Measurements from ENCODE around the gene FSTL4. TPM values are rescaled to one million over a fixed set of nuclear protein-coding genes. Genes with fewer than 3 reads are reported as not detected.

FSTL4 gene
- total and polyA plus RNA-seq, 2 of the 13 experiments (the other 11 are each of a cell fraction or from before 2014, with no cell fraction given) = 2.1 to 3.0 TPM

DNA sequence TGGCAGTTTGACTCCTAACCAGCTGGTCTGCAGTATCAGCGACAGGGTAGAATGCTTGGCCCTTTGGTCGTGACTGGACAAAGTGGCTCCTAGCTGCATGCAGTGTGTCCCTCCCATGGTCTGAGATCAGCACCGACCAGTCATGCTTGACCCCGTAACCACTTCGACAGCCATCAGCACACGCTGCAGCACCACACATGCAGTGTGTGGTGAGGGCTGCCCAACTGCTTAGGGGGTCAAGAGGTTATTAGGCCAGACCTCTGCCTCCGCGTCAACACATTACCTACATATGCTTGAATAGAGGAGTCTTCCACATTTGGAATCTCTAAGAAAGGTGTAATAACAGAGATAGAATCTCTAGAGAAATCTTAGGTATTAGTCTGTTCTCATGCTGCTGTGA lies 139.1 kb downstream of the FSTL4 start (continued):
- TF ChIP-seq ZFP36L2 (CRISPR knock-in tag; IDR thresholded peaks at IDR 0.05) = no peak
- TF ChIP-seq, protein P1, sequence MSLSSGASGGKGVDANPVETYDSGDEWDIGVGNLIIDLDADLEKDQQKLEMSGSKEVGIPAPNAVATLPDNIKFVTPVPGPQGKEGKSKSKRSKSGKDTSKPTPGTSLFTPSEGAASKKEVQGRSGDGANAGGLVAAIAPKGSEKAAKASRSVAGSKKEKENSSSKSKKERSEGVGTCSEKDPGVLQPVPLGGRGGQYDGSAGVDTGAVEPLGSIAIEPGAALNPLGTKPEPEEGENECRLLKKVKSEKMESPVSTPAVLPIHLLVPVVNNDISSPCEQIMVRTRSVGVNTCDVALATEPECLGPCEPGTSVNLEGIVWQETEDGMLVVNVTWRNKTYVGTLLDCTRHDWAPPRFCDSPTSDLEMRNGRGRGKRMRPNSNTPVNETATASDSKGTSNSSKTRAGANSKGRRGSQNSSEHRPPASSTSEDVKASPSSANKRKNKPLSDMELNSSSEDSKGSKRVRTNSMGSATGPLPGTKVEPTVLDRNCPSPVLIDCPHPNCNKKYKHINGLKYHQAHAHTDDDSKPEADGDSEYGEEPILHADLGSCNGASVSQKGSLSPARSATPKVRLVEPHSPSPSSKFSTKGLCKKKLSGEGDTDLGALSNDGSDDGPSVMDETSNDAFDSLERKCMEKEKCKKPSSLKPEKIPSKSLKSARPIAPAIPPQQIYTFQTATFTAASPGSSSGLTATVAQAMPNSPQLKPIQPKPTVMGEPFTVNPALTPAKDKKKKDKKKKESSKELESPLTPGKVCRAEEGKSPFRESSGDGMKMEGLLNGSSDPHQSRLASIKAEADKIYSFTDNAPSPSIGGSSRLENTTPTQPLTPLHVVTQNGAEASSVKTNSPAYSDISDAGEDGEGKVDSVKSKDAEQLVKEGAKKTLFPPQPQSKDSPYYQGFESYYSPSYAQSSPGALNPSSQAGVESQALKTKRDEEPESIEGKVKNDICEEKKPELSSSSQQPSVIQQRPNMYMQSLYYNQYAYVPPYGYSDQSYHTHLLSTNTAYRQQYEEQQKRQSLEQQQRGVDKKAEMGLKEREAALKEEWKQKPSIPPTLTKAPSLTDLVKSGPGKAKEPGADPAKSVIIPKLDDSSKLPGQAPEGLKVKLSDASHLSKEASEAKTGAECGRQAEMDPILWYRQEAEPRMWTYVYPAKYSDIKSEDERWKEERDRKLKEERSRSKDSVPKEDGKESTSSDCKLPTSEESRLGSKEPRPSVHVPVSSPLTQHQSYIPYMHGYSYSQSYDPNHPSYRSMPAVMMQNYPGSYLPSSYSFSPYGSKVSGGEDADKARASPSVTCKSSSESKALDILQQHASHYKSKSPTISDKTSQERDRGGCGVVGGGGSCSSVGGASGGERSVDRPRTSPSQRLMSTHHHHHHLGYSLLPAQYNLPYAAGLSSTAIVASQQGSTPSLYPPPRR (CRISPR knock-in tag; IDR thresholded peaks at IDR 0.05; ENCODE audit: borderline replicate concordance) = no peak
- TF ChIP-seq TP53 (CRISPR knock-in tag; conservative IDR thresholded peaks at IDR 0.05) = no peak
- TF ChIP-seq ZNF281 (CRISPR knock-in tag; IDR thresholded peaks at IDR 0.05; ENCODE audit: borderline replicate concordance) = no peak
- TF ChIP-seq RFX5 (IDR thresholded peaks at IDR 0.05; ENCODE audit: low read depth, low read length) = no peak
- no peak for TF ChIP-seq SOX6 (IDR thresholded peaks at IDR 0.05)
- no peak for TF ChIP-seq SOX6 (CRISPR knock-in tag; IDR thresholded peaks at IDR 0.05)
- TF ChIP-seq EEA1 (CRISPR knock-in tag; IDR thresholded peaks at IDR 0.05; ENCODE audit: borderline replicate concordance) = no peak
- TF ChIP-seq TCF12 (IDR thresholded peaks at IDR 0.05) = no peak
- no peak for TF ChIP-seq TCF12 (CRISPR knock-in tag; IDR thresholded peaks at IDR 0.05)
- TF ChIP-seq MTA3 (CRISPR knock-in tag; IDR thresholded peaks at IDR 0.05) = no peak
- TF ChIP-seq, protein P2, sequence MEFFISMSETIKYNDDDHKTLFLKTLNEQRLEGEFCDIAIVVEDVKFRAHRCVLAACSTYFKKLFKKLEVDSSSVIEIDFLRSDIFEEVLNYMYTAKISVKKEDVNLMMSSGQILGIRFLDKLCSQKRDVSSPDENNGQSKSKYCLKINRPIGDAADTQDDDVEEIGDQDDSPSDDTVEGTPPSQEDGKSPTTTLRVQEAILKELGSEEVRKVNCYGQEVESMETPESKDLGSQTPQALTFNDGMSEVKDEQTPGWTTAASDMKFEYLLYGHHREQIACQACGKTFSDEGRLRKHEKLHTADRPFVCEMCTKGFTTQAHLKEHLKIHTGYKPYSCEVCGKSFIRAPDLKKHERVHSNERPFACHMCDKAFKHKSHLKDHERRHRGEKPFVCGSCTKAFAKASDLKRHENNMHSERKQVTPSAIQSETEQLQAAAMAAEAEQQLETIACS (CRISPR knock-in tag; IDR thresholded peaks at IDR 0.05) = no peak
- TF ChIP-seq ZNF670 (CRISPR knock-in tag; IDR thresholded peaks at IDR 0.05; ENCODE audit: borderline replicate concordance) = no peak
- no peak for TF ChIP-seq HMG20B (CRISPR knock-in tag; conservative IDR thresholded peaks at IDR 0.05)

Measured in HepG2 (cell line).